GM12864 (cell line): ENCODE data around the gene ATP7A.
"Not testable (repeated sequence)": the region's sequence is repeated elsewhere in the genome, so short reads cannot be mapped to it uniquely, and the experiment has no call there.

Experiments used
- DNase-seq: peaks from one replicate; pipeline ENCODE4 v3.0.0-alpha.2; 2011; ENCODE audit warnings: low read depth
- H3K4me3 ChIP-seq: 2 replicates; pipeline ENCODE4 v1.5.1; 2011; ENCODE audit warnings: mild to moderate bottlenecking, low read depth, low read length, control low read depth
- TF ChIP-seq, protein P1 (sequence below): IDR thresholded peaks from 2 replicates; pipeline ENCODE4 v1.5.1; 2011; ENCODE audit warnings: low read depth, mild to moderate bottlenecking, moderate library complexity, low read length, control low read depth, inconsistent platforms; ENCODE audit errors: missing control alignments

Gene ATP7A

DNA sequence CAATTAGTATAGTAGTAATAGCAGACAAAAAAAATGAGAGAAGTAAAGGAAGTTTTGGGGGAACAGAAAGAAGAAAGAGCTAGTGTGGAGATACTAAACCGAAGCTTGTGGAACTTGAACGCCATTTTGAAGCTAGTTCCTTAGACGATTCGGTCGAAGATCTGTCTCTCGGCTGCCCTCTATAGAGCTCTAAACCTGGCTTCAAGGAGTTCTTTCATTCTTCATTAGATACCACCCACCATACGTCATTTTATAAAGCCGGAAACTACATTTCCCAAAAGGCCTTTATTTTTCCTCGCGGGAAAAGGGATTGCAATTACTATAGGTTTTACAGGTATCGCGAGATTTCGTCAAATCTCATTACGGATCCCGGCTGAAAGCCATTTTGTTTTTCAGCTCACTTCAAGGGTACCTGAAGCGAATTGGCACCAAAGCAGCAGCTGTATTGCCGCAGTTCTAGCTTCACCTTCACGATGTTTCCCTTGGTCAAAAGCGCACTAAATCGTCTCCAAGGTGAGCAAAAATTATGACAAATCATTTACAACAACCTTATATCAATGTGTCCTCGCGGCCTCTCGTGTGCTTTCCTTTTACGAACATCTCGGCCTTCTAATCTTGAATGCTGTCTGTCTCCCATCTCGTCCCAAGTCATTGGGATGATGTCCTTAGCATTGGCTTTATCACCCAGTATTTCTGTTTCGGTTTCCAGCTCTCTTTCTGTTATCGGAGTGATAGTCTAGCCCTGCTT lies 11.2 kb upstream of the ATP7A start, which contains the start of gene COX7B:
Gene COX7B, plus strand, starts transcription at position 388 of the 748 bp plus-strand sequence. Its CDS starts 86 bp downstream, at position 474.
- TF ChIP-seq, protein P1, sequence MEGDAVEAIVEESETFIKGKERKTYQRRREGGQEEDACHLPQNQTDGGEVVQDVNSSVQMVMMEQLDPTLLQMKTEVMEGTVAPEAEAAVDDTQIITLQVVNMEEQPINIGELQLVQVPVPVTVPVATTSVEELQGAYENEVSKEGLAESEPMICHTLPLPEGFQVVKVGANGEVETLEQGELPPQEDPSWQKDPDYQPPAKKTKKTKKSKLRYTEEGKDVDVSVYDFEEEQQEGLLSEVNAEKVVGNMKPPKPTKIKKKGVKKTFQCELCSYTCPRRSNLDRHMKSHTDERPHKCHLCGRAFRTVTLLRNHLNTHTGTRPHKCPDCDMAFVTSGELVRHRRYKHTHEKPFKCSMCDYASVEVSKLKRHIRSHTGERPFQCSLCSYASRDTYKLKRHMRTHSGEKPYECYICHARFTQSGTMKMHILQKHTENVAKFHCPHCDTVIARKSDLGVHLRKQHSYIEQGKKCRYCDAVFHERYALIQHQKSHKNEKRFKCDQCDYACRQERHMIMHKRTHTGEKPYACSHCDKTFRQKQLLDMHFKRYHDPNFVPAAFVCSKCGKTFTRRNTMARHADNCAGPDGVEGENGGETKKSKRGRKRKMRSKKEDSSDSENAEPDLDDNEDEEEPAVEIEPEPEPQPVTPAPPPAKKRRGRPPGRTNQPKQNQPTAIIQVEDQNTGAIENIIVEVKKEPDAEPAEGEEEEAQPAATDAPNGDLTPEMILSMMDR = peak; percentile 47
- DNase-seq = peak; percentile 92
- H3K4me3 ChIP-seq = peak within 1 kb of the TSS; percentile 62

DNA sequence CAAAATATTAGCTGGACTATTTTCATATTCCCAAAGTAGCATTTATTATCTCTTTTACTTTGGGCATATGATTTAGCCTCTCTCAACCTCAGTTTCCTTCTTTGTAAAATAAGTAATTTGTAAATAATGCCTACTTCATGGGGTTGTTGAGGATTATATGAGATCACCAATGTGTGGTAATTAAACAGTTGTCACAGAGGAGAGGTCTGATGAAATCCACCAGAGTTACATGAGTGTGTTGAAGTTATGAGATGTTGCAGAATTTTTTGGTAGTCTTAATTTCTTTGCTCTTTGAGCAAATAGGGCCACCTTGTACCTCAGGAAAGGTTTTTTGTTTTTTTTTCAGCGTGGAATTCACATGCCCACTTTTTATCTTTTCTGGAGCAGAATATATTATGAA lies 9.8 kb upstream of the ATP7A start:
- TF ChIP-seq, protein P1 = no peak
- H3K4me3 ChIP-seq = peak overlapping the region; percentile 62
- no peak for DNase-seq

DNA sequence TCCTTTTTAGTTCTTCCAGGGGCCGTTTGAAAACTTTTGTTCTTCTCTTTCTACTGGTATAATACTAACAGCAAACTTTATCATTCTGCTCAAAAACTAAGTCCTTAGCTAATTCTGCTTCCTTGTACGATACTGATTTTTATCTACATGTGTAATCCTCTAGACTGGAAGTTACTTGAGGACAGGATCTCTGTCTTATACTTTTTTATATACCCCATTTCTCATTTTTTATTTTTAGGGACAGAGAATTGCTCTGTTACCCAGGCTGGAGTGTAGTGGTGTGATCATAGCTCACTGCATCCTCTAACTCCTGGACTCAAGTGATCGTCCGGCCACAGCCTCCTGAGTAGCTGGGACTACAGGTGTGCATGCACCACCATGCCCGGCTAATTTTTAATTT lies 9.0 kb upstream of the ATP7A start:
- TF ChIP-seq, protein P1 = no peak
- DNase-seq = no peak
- no peak overlapping the region for H3K4me3 ChIP-seq

DNA sequence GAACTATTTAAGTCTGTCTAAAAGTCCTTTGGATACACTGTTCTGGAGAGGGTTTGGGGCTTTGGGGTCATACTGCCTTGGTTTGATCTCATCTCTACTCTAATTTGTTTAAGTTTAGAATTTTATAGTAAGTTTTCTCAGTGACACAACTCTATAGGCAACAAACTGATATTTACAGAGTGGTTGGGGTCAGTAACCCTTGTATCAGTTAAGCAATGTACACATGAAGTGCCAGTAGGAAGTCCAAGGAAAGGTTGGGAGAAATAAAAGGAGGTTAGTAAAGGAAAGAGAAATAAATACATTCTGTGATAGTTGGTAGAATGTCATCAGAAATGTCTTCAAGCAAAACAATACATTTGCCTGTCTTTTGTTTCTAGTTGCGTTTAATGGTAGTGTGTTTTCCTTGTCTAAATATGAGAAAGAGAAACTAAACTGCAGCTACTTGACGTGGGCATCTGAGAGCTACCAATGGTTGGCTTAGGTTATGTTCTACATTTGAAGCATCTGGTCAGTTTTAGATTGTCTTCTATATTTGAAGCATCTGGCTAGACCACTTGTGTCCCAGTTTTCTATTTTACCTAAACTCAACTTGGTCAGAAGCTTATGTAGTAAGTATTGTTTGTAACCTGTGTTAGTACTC lies 6.9 kb downstream of the ATP7A start:
- TF ChIP-seq, protein P1 = no peak
- DNase-seq = no peak
- peak overlapping the region; percentile 32; the same call in 1 of the 2 replicates for H3K4me3 ChIP-seq

DNA sequence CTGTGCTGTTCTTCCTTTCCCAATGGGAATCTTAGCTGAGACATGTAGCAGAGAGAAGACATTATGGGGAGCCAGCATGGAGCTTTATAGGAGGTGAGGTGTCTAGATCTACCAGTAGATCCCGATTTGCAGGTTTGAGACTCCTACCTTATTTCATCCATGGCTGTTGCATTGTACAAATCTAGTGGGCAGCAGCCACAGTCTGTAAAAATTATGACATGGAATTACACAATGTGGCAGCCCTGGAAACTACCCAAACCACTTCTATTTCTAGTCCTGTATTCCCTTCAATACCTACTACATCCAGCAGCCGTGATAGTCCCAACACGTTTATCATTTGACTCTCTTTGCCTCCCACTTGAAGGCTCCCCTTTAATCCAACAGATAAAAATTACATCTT lies 8.1 kb downstream of the ATP7A start:
- no peak overlapping the region for H3K4me3 ChIP-seq
- DNase-seq = no peak
- TF ChIP-seq, protein P1 = no peak

DNA sequence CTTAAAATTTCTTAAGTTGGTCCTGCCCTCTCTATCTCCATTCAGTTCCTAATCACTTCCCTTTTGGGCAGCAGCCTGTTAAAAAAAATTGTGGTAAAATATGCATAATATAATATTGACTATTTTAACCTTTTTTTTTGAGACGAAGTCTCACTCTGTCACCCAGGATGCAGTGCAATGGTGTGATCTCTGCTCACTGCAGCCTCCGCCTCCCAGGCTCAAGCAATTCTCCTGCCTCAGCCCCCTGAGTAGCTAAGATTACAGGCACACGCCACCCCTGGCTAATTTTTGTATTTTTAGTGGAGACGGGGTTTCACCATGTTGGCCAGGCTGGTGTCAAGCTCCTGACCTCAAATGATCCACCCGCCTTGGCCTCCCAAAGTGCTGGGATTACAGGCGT lies 8.9 kb downstream of the ATP7A start:
- not testable (repeated sequence) for H3K4me3 ChIP-seq, DNase-seq

DNA sequence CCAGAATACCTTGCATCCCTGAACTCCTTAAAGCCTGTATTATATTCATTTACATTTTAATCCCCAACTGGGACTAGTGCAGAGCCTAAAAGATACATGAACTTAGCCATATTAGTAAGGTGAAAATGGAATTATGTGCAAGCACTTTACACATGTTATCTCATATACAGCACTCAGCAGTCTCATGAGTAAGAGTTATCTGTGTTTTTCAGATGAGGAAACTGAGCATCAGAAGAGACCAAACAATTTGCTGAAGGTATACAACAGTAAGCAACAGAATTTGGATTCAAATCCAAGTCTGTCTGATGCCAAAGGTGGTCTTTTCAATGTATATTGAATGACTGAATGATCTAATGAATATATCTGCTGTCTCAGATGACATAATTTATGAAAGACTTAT lies 12.3 kb downstream of the ATP7A start:
- no peak for DNase-seq
- TF ChIP-seq, protein P1 = no peak
- H3K4me3 ChIP-seq = no peak overlapping the region
